Stimulated activated CD8-positive, alpha-beta memory T cell treated with anti-CD3 and anti-CD28 coated beads, Interleukin-12 subunit alpha, Interleukin-12 subunit beta, amount 100 ng/mL, for 24 hours (primary cell): ENCODE results near the gene ARIH1.

Experiments used
- DNase-seq: peaks from one replicate; pipeline ENCODE4 v3.0.0-alpha.2; 2020; ENCODE audit errors: extremely low read depth

The ARIH1 gene

GRCh38 chr15:72487070-72487797 lies 13.1 kb downstream of the ARIH1 start:
- DNase-seq = no peak

GRCh38 chr15:72488558-72488957 lies 14.4 kb downstream of the ARIH1 start:
- no peak for DNase-seq

- DNase-seq = no peak
Observed at GRCh38 chr15:72489943-72490554, 15.9 kb downstream of the ARIH1 start.

GRCh38 chr15:72491768-72492167 lies 17.6 kb downstream of the ARIH1 start:
- no peak for DNase-seq

GRCh38 chr15:72492733-72493132 lies 18.6 kb downstream of the ARIH1 start:
- DNase-seq = no peak

- DNase-seq = no peak
Observed at GRCh38 chr15:72493220-72493619, 19.1 kb downstream of the ARIH1 start.

GRCh38 chr15:72495007-72495406 lies 20.9 kb downstream of the ARIH1 start:
- no peak for DNase-seq

- DNase-seq = no peak
Observed at GRCh38 chr15:72496783-72497182, 22.7 kb downstream of the ARIH1 start.

GRCh38 chr15:72497402-72497801 lies 23.3 kb downstream of the ARIH1 start:
- DNase-seq = no peak

- DNase-seq = no peak
Observed at GRCh38 chr15:72502220-72502809, 28.2 kb downstream of the ARIH1 start.

- no peak for DNase-seq
Observed at GRCh38 chr15:72503147-72503546, 29.0 kb downstream of the ARIH1 start.

GRCh38 chr15:72507402-72508092 lies 33.4 kb downstream of the ARIH1 start:
- no peak for DNase-seq

GRCh38 chr15:72509484-72509883 lies 35.4 kb downstream of the ARIH1 start:
- no peak for DNase-seq

GRCh38 chr15:72511536-72511935 lies 37.4 kb downstream of the ARIH1 start:
- DNase-seq = no peak

- no peak for DNase-seq
Observed at GRCh38 chr15:72515591-72516389, 41.7 kb downstream of the ARIH1 start.

- no peak for DNase-seq
Observed at GRCh38 chr15:72516777-72517176, 42.6 kb downstream of the ARIH1 start.

GRCh38 chr15:72521682-72522081 lies 47.6 kb downstream of the ARIH1 start:
- no peak for DNase-seq

GRCh38 chr15:72532991-72533601 lies 59.0 kb downstream of the ARIH1 start:
- DNase-seq = no peak

- no peak for DNase-seq
Observed at GRCh38 chr15:72534523-72534922, 60.4 kb downstream of the ARIH1 start.

- DNase-seq = no peak
Observed at GRCh38 chr15:72535911-72536310, 61.8 kb downstream of the ARIH1 start.

- DNase-seq = no peak
Observed at GRCh38 chr15:72536506-72536905, 62.4 kb downstream of the ARIH1 start.
